Stimulated activated CD4-positive, alpha-beta T cell treated with anti-CD3 and anti-CD28 coated beads, Interleukin-2, amount 100 ng/mL, for 48 hours (primary cell): Measurements from ENCODE around the gene TTPAL.
"Not testable (repeated sequence)": the region's sequence is repeated elsewhere in the genome, so short reads cannot be mapped to it uniquely, and the experiment has no call there.

Experiments used
- DNase-seq, 2 donors: peaks; one replicate each; pipeline ENCODE4 v3.0.0-alpha.2; 2020

The TTPAL gene

GRCh38 chr20:44470327-44470726, 5.3 kb upstream of the TTPAL start:
- DNase-seq: no peak

GRCh38 chr20:44471481-44471882, 4.2 kb upstream of the TTPAL start:
- DNase-seq: no peak

- not testable (repeated sequence) for DNase-seq
Measured at GRCh38 chr20:44472283-44472682, 3.4 kb upstream of the TTPAL start.

GRCh38 chr20:44475372-44475693, 341 bp upstream of the TTPAL start:
- DNase-seq: no peak

GRCh38 chr20:44477151-44477550, 1.5 kb downstream of the TTPAL start:
- no peak for DNase-seq

- no peak for DNase-seq
Measured at GRCh38 chr20:44478206-44478605, 2.5 kb downstream of the TTPAL start.

GRCh38 chr20:44479643-44480042, 4.0 kb downstream of the TTPAL start:
- DNase-seq: no peak

GRCh38 chr20:44480097-44480496, 4.4 kb downstream of the TTPAL start:
- no peak for DNase-seq

GRCh38 chr20:44481719-44482416, 6.2 kb downstream of the TTPAL start:
- DNase-seq: no peak

- no peak for DNase-seq
Measured at GRCh38 chr20:44483112-44483511, 7.4 kb downstream of the TTPAL start.

- DNase-seq: no peak
Measured at GRCh38 chr20:44485078-44485829, 9.6 kb downstream of the TTPAL start.

- no peak for DNase-seq
Measured at GRCh38 chr20:44485830-44486198, 10.1 kb downstream of the TTPAL start.

GRCh38 chr20:44488551-44488950, 12.9 kb downstream of the TTPAL start:
- DNase-seq: no peak

GRCh38 chr20:44489223-44489622, 13.5 kb downstream of the TTPAL start:
- no peak for DNase-seq

GRCh38 chr20:44489931-44490330, 14.3 kb downstream of the TTPAL start:
- no peak for DNase-seq

- no peak for DNase-seq
Measured at GRCh38 chr20:44491635-44492395, 16.1 kb downstream of the TTPAL start.

GRCh38 chr20:44494266-44494665, 18.6 kb downstream of the TTPAL start:
- no peak for DNase-seq

- DNase-seq: no peak
Measured at GRCh38 chr20:44494681-44495080, 19.0 kb downstream of the TTPAL start.

GRCh38 chr20:44495257-44495656, 19.6 kb downstream of the TTPAL start:
- DNase-seq: no peak

GRCh38 chr20:44495802-44496481, 20.3 kb downstream of the TTPAL start:
- no peak for DNase-seq

- DNase-seq: peak; percentile 28 to 34
Measured at GRCh38 chr20:44496976-44497375, 21.3 kb downstream of the TTPAL start.

- DNase-seq: no peak
Measured at GRCh38 chr20:44497761-44498160, 22.1 kb downstream of the TTPAL start.

GRCh38 chr20:44500221-44500620, 24.5 kb downstream of the TTPAL start:
- DNase-seq: no peak
